Type B pancreatic cell (in vitro differentiated cells): Measurements from ENCODE around the gene PRKG1. TPM values are rescaled to one million over a fixed set of nuclear protein-coding genes. Genes with fewer than 3 reads are reported as not detected.

Experiments used
- DNase-seq: peaks from one replicate; pipeline ENCODE4 v3.0.0; 2021; ENCODE audit warnings: mixed read lengths; ENCODE audit not compliant: unreplicated experiment; ENCODE audit errors: extremely low spot score
- H3K27ac Mint-ChIP-seq: 2 replicates; pipeline ENCODE4 v1.8.0; 2021; ENCODE audit warnings: mild to moderate bottlenecking, mixed read lengths
- H3K27me3 Mint-ChIP-seq: 2 replicates; pipeline ENCODE4 v1.8.0; 2021; ENCODE audit warnings: mixed read lengths
- H3K36me3 Mint-ChIP-seq: 2 replicates; pipeline ENCODE4 v1.8.0; 2021; ENCODE audit warnings: mixed read lengths
- H3K4me1 Mint-ChIP-seq: one replicate; pipeline ENCODE4 v1.8.0; 2021; ENCODE audit warnings: mixed read lengths; ENCODE audit not compliant: unreplicated experiment
- H3K4me3 Mint-ChIP-seq: 2 replicates; pipeline ENCODE4 v1.8.0; 2021; ENCODE audit warnings: mild to moderate bottlenecking, mixed read lengths
- H3K9me3 Mint-ChIP-seq: 2 replicates; pipeline ENCODE4 v1.8.0; 2021; ENCODE audit warnings: mixed read lengths
- total RNA-seq: library from RNA; stranded (reverse); gene quantifications from 2 replicates; pipeline ENCODE4 v1.2.1, GENCODE V29; 2021; ENCODE audit warnings: low replicate concordance
- TF ChIP-seq, protein P1 (sequence below): fragments of 200-600 bp; sonication (generic); conservative IDR thresholded peaks from 2 replicates; pipeline ENCODE4 v1.5.0; 2021; ENCODE audit warnings: antibody characterized with exemption, mild to moderate bottlenecking

Gene PRKG1
- total RNA-seq, 1 donor from 2014 or later, result 12.3 TPM

DNA sequence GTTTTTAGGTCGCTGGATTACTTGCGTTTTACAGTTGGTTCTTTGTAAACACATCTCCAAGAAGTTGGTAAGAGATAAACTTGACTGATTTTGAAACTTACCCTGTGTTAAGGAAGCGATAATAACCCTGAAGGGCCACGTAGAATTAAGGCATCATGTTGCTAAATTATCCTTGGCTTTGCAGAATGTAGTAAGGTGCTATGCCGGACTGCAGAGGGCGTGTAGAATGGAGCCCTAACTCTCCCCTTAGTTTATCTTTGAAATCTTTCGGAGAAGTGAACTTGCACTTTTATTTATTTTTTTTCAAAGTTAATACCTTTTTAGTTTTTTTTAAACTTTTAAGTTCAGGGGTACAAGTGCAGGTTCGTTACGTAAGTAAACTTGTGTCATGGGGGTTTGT is 1031.0 kb downstream of the PRKG1 start:
- peaks cover 8% of the 10 kb centered on the region for H3K4me1 Mint-ChIP-seq
- H3K27me3 Mint-ChIP-seq, result no peaks in the 10 kb centered on the region
- H3K36me3 Mint-ChIP-seq, result no peaks in the 10 kb centered on the region
- H3K9me3 Mint-ChIP-seq, result no peaks in the 10 kb centered on the region
- H3K4me3 Mint-ChIP-seq, result no peak overlapping the region
- H3K27ac Mint-ChIP-seq, result no peak overlapping the region
- TF ChIP-seq, protein P1, sequence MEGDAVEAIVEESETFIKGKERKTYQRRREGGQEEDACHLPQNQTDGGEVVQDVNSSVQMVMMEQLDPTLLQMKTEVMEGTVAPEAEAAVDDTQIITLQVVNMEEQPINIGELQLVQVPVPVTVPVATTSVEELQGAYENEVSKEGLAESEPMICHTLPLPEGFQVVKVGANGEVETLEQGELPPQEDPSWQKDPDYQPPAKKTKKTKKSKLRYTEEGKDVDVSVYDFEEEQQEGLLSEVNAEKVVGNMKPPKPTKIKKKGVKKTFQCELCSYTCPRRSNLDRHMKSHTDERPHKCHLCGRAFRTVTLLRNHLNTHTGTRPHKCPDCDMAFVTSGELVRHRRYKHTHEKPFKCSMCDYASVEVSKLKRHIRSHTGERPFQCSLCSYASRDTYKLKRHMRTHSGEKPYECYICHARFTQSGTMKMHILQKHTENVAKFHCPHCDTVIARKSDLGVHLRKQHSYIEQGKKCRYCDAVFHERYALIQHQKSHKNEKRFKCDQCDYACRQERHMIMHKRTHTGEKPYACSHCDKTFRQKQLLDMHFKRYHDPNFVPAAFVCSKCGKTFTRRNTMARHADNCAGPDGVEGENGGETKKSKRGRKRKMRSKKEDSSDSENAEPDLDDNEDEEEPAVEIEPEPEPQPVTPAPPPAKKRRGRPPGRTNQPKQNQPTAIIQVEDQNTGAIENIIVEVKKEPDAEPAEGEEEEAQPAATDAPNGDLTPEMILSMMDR, result no peak
- no peak for DNase-seq

DNA sequence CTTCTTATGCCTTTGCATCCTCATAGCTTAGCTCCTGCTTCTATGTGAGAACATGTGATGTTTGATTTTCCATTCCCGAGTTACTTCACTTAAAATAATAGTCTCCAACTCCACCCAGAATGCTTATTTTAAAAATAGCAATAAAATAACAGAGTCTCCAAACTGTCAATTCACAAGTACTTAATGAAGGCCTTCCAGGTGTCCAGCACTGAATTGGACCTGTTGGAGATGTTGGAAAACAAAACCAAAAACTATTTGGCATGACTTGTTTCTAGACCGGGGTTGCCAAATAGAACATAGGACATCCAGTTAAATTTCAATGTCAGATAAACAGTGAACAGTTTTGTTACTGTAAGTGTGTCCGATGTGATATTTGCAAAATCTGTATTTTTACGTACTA is 1031.7 kb downstream of the PRKG1 start:
- TF ChIP-seq, protein P1, result no peak
- no peak for DNase-seq
- Mint-ChIP-seq H3K27ac (no peak overlapping the region), H3K9me3 (no peaks in the 10 kb centered on the region), H3K4me1 (peaks cover 5% of the 10 kb centered on the region), H3K4me3 (no peak overlapping the region), H3K27me3 (no peaks in the 10 kb centered on the region), H3K36me3 (no peaks in the 10 kb centered on the region)

DNA sequence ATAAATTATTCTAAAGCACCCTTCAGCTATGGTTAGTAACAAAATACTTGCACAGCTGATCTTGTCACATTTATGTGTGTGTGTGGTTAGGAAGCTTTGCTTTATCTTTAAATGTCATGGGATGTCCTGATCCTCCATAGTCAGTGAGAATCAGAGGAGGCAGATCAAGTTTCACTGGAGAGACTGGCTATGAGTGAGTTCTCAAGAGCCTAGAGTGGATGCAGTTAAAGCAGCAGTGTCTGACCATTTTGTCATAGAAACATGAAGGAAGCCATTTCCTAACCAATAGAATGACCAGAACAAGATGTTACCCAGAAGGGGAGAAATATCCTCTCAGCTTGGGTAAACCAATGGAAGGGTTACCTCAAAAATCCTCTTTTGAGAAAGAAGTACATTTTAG is 1032.6 kb downstream of the PRKG1 start:
- no peak overlapping the region for H3K27ac Mint-ChIP-seq

DNA sequence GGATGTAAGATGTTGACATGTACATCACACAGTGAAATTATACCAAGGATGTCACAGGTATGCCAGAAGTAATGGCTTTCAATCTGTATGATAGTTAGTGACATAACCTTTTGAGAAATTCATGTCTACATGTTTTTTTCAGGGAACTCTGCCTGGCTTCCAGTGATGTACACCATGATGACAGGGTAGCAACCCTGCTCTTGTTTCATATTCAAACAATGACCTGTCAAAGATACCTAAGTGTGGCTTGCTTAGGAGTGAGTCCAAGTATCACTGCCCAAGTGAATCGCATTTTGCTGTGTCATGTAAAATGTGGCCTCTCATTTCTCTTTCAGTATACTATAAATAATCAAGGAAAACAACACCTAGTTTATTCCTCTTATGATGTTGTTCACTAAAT is 1033.9 kb downstream of the PRKG1 start:
- Mint-ChIP-seq H3K27me3 (no peaks in the 10 kb centered on the region), H3K4me1 (peaks cover 5% of the 10 kb centered on the region), H3K9me3 (no peaks in the 10 kb centered on the region), H3K4me3 (no peak overlapping the region), H3K36me3 (no peaks in the 10 kb centered on the region), H3K27ac (no peak overlapping the region)
- DNase-seq, result no peak
- TF ChIP-seq, protein P1, result no peak

More for the DNA sequence above, 1032.6 kb downstream of the PRKG1 start:
- H3K27me3 Mint-ChIP-seq, result no peaks in the 10 kb centered on the region
- peaks cover 5% of the 10 kb centered on the region for H3K4me1 Mint-ChIP-seq
- TF ChIP-seq, protein P1, result no peak
- H3K9me3 Mint-ChIP-seq, result no peaks in the 10 kb centered on the region
- no peak overlapping the region for H3K4me3 Mint-ChIP-seq
- DNase-seq, result no peak
- no peaks in the 10 kb centered on the region for H3K36me3 Mint-ChIP-seq

DNA sequence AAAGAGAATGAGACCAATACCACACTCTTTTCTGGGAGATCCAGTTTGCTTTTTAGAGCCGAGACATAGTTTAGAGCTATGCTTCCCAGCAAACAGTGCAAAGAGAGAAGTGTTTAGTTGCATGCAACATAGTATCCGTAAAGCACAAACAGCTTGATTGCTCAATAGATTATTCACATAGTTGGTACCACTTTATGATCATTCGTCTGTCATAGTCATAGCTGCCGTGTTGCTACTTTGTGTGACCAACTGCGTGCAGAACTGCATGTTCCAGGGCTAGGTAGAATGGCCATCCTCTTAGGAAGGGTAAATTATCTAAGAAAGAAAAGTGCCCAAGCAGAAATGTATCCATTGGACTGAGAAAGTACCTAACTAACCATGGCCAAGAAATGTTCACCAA is 1036.3 kb downstream of the PRKG1 start:
- no peak overlapping the region for H3K27ac Mint-ChIP-seq
- H3K36me3 Mint-ChIP-seq, result no peaks in the 10 kb centered on the region
- no peak overlapping the region for H3K4me3 Mint-ChIP-seq
- H3K27me3 Mint-ChIP-seq, result no peaks in the 10 kb centered on the region
- H3K9me3 Mint-ChIP-seq, result no peaks in the 10 kb centered on the region
- DNase-seq, result no peak
- H3K4me1 Mint-ChIP-seq, result peaks cover 5% of the 10 kb centered on the region
- TF ChIP-seq, protein P1, result no peak
